Measurements from ENCODE around the gene TPST2. TPM values are rescaled to one million over a fixed set of nuclear protein-coding genes. Genes with fewer than 3 reads are reported as not detected.

Gene TPST2
- total RNA-seq, 4 donors from 2014 or later, result 39.1 to 83.4 (median 60.6) TPM

DNA sequence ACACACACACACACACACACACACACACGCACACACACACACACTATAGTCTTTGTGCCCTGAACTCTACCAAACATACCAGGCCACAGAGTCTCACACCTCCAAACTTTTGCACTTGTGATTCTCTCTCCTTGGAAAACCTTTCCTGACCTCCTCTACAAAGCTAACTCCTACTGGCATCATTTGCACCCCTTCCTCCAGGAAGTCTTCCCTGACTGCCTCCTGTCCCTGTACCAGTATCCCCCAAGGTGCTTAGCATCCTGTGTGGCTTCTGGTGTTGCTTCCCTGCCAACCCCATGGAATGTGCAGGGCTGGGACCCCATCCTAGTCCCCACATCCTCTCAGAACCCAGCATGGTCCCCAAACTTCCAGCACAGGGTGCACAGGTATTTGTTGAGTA lies 8.9 kb downstream of the TPST2 start:
- no peak overlapping the region for H3K27ac ChIP-seq
- no peak overlapping the region for H3K4me3 ChIP-seq
- no peak for TF ChIP-seq EP300 (IDR thresholded peaks at IDR 0.05)
- TF ChIP-seq, protein P1, sequence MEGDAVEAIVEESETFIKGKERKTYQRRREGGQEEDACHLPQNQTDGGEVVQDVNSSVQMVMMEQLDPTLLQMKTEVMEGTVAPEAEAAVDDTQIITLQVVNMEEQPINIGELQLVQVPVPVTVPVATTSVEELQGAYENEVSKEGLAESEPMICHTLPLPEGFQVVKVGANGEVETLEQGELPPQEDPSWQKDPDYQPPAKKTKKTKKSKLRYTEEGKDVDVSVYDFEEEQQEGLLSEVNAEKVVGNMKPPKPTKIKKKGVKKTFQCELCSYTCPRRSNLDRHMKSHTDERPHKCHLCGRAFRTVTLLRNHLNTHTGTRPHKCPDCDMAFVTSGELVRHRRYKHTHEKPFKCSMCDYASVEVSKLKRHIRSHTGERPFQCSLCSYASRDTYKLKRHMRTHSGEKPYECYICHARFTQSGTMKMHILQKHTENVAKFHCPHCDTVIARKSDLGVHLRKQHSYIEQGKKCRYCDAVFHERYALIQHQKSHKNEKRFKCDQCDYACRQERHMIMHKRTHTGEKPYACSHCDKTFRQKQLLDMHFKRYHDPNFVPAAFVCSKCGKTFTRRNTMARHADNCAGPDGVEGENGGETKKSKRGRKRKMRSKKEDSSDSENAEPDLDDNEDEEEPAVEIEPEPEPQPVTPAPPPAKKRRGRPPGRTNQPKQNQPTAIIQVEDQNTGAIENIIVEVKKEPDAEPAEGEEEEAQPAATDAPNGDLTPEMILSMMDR (IDR thresholded peaks at IDR 0.05), result no peak
- no peak for TF ChIP-seq POLR2A (IDR thresholded peaks at IDR 0.05)
- peaks cover 0 to 12% (median 0%) of the 10 kb centered on the region in 3 donors for H3K36me3 ChIP-seq
- no peaks in the 10 kb centered on the region for H3K9me3 ChIP-seq
- 0 to 35% methylated on average over 1 of the region's 1 CpG for WGBS, 2 donors
- H3K4me1 ChIP-seq, result peaks cover 0 to 13% (median 6%) of the 10 kb centered on the region in 4 donors
- no peaks in the 10 kb centered on the region for H3K27me3 ChIP-seq
- no peak for DNase-seq (ENCODE audit: low spot score in 2 of 2)

DNA sequence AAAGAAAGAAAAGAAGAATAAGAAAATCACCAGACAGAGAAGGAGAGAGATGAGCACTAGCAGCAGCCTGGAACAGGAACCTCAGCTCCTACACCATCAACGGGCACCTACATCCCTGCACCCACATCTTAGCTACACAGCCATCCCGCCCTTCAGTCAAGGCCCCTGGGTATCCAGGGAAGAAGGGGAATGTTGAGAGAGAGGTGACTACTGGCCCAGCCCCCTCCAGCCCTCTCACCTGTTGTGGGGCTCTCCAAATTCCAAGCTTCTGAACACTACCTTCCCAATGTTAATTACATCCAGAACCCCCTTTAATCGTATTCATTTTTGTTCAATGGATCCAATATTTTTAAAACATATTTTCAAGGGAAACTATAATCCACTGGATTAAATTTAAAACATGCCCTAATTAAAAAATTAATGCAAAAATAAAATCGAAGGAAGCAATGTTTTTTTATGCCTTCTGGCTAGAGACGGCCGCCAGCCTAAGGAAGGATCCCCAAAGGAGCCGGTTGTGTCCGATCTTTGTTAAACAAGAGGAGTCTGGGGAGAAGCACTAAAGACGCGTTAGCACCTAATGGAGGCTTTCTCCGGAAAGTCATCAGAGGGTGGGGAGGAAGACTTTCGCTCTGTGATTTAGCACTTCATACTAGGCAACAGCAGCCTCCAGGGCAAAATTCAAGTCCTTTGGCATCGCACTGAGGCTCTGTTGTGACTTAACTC lies 9.5 kb downstream of the TPST2 start:
- Histone ChIP-seq H3K4me3 (no peak overlapping the region), H3K27me3 (no peaks in the 10 kb centered on the region), H3K27ac (no peak overlapping the region), H3K9me3 (no peaks in the 10 kb centered on the region), H3K36me3 (peaks cover 0 to 12% (median 0%) of the 10 kb centered on the region in 3 donors), H3K4me1 (peaks cover 0 to 17% (median 4%) of the 10 kb centered on the region in 4 donors)
- WGBS, 2 donors, result 59 to 62% methylated on average over 13 of the region's 13 CpGs
- no peak for DNase-seq (ENCODE audit: low spot score in 2 of 2)
- TF ChIP-seq EP300 (IDR thresholded peaks at IDR 0.05), result no peak
- TF ChIP-seq POLR2A (IDR thresholded peaks at IDR 0.05), result no peak
- TF ChIP-seq, protein P1 (IDR thresholded peaks at IDR 0.05), result no peak

DNA sequence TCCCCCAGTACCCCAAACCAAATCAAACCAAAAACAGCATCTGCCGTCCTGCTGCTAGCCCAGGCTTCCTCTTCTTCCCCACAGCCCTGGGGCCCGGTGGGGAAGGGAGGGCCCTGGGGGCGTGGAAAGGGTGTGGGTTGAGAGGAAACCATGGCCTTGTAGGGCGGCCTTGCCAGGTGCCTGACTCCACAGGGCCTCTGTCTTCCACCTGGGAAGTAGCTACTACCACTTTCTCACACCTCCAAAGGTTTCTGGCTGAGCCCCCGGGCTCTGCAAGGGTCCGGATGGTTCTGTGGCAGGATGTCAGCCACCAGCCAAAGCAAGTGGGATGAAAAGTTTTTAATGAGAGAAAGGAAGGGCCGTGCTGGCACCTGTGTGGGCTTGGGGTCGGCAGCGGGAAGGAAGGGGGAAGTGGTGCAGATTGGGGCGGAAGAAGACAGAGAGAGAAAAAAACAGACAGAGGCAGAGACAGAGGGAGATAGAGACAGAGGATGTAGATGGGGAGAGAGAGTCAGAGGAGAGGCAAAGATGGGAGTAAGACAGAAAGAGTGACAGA lies 10.5 kb downstream of the TPST2 start:
- no peak overlapping the region for H3K4me3 ChIP-seq
- H3K27ac ChIP-seq, result no peak overlapping the region
- 54 to 62% methylated on average over 9 to 10 of the region's 10 CpGs for WGBS, 2 donors
- no peak for DNase-seq (ENCODE audit: low spot score in 2 of 2)
- peaks cover 0 to 12% (median 0%) of the 10 kb centered on the region in 3 donors for H3K36me3 ChIP-seq
- no peaks in the 10 kb centered on the region for H3K27me3 ChIP-seq
- peaks cover 0 to 19% (median 2%) of the 10 kb centered on the region in 4 donors for H3K4me1 ChIP-seq
- TF ChIP-seq POLR2A (IDR thresholded peaks at IDR 0.05), result no peak
- TF ChIP-seq, protein P1 (IDR thresholded peaks at IDR 0.05), result no peak
- no peak for TF ChIP-seq EP300 (IDR thresholded peaks at IDR 0.05)
- no peaks in the 10 kb centered on the region for H3K9me3 ChIP-seq

DNA sequence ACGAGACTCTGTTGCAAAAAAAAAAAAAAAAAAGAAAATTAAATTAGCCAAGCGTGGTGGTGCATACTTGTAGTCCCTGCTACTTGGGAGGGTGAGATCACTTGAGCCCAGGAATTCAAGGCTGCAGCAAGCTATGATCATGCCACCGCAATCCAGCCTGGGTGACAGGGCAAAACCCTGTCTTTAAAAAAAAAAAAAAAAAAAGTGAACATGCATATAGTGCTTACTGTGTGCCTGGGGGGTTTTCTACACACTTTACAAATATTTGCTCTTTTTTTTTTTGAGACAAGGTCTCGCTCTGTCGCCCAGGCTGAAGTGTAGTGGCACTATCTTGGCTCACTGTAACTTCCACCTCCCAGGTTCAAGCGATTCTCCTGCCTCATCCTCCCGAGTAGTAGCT lies 12.9 kb downstream of the TPST2 start:
- TF ChIP-seq POLR2A (IDR thresholded peaks at IDR 0.05), result no peak
- WGBS, 2 donors, result 91 to 98% methylated on average over 7 of the region's 7 CpGs

DNA sequence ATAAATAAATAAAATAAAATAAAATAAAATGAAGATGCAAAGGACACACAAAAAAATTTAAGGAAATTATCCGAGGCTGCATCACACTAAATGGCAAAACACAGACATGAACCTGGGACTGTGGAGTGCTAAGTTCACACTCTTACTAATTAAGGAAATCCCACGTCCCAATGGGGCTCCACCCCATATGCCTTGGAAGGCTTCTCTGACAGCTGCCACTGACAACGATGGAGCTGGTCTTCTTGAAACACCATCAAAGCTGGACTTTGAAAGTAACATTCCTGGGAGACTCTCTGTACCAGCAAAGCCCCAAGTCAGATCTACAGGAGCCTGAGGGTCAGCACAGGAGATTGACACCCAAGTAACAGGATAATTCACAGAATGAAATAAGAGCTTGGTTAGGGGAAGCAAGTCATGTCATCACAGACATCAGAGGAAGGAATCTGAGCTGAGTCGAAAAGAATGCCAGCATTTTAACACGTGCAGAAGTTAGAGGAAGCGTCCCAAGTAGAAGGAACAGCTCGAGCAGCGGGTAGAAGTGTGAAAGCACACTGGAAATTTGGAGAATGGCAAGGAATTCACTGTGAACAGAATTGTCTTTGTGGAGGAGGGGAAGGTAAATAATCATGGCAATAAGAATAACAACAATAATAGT lies 13.8 kb downstream of the TPST2 start:
- TF ChIP-seq, protein P1 (IDR thresholded peaks at IDR 0.05), result no peak
- TF ChIP-seq EP300 (IDR thresholded peaks at IDR 0.05) (no peak), POLR2A (IDR thresholded peaks at IDR 0.05) (no peak)
- no peak overlapping the region for H3K4me3 ChIP-seq
- no peaks in the 10 kb centered on the region for H3K9me3 ChIP-seq
- 42 to 44% methylated on average over 8 of the region's 8 CpGs for WGBS, 2 donors
- no peak overlapping the region for H3K27ac ChIP-seq
- H3K4me1 ChIP-seq, result peaks cover 0 to 20% (median 2%) of the 10 kb centered on the region in 4 donors
- no peaks in the 10 kb centered on the region for H3K36me3 ChIP-seq
- no peaks in the 10 kb centered on the region for H3K27me3 ChIP-seq
- no peak for DNase-seq (ENCODE audit: low spot score in 2 of 2)

More for the DNA sequence above, 12.9 kb downstream of the TPST2 start:
- no peak overlapping the region for H3K27ac ChIP-seq
- H3K4me1 ChIP-seq, result peaks cover 0 to 20% (median 2%) of the 10 kb centered on the region in 4 donors
- no peaks in the 10 kb centered on the region for H3K27me3 ChIP-seq
- H3K36me3 ChIP-seq, result peaks cover 0 to 6% (median 0%) of the 10 kb centered on the region in 3 donors
- H3K9me3 ChIP-seq, result no peaks in the 10 kb centered on the region
- DNase-seq (ENCODE audit: low spot score in 2 of 2), result no peak
- no peak overlapping the region for H3K4me3 ChIP-seq

Measured in tibial nerve (tissue), 4 donors.